ENCODE results near the gene LINC00632.

DNA sequence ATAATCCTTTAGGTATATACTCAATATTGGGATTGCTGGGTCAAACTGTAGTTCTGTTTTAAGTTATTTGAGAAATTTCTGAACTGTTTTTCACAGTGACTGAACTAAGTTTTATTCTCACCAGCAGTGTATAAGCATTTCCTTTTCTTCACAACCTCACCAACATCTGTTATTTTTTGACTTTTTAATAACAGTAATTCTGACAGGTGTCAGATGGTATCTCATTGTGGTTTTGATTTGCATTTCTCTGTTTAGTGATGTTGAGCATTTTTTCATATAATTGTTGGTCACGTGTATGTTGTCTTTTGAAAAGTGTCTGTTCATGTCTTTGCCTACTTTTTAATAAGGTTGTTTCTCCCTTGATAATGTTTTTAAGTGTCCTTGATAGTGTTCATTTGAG is 112.6 kb downstream of the LINC00632 start:
- TF ChIP-seq POLR2A (IDR thresholded peaks at IDR 0.05; ENCODE audit: low read length), result no peak
- TF ChIP-seq PHF8 (IDR thresholded peaks at IDR 0.05; ENCODE audit: borderline replicate concordance, low read depth), result no peak
- TF ChIP-seq, protein P1, sequence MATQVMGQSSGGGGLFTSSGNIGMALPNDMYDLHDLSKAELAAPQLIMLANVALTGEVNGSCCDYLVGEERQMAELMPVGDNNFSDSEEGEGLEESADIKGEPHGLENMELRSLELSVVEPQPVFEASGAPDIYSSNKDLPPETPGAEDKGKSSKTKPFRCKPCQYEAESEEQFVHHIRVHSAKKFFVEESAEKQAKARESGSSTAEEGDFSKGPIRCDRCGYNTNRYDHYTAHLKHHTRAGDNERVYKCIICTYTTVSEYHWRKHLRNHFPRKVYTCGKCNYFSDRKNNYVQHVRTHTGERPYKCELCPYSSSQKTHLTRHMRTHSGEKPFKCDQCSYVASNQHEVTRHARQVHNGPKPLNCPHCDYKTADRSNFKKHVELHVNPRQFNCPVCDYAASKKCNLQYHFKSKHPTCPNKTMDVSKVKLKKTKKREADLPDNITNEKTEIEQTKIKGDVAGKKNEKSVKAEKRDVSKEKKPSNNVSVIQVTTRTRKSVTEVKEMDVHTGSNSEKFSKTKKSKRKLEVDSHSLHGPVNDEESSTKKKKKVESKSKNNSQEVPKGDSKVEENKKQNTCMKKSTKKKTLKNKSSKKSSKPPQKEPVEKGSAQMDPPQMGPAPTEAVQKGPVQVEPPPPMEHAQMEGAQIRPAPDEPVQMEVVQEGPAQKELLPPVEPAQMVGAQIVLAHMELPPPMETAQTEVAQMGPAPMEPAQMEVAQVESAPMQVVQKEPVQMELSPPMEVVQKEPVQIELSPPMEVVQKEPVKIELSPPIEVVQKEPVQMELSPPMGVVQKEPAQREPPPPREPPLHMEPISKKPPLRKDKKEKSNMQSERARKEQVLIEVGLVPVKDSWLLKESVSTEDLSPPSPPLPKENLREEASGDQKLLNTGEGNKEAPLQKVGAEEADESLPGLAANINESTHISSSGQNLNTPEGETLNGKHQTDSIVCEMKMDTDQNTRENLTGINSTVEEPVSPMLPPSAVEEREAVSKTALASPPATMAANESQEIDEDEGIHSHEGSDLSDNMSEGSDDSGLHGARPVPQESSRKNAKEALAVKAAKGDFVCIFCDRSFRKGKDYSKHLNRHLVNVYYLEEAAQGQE (IDR thresholded peaks at IDR 0.05), result no peak
- no peak for TF ChIP-seq CBX2 (IDR thresholded peaks at IDR 0.05; ENCODE audit: borderline replicate concordance, low read depth)
- TF ChIP-seq, protein P2, sequence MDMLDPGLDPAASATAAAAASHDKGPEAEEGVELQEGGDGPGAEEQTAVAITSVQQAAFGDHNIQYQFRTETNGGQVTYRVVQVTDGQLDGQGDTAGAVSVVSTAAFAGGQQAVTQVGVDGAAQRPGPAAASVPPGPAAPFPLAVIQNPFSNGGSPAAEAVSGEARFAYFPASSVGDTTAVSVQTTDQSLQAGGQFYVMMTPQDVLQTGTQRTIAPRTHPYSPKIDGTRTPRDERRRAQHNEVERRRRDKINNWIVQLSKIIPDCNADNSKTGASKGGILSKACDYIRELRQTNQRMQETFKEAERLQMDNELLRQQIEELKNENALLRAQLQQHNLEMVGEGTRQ (IDR thresholded peaks at IDR 0.05), result no peak
- TF ChIP-seq NFE2L2 (conservative IDR thresholded peaks at IDR 0.05; ENCODE audit: low read length), result no peak
- TF ChIP-seq EHMT2 (IDR thresholded peaks at IDR 0.05; ENCODE audit: low read depth), result no peak
- TF ChIP-seq CTCF (IDR thresholded peaks at IDR 0.05), result no peak
- TF ChIP-seq JUN (IDR thresholded peaks at IDR 0.05), result no peak
- no peak for TF ChIP-seq EP300 (IDR thresholded peaks at IDR 0.05)
- no peak for TF ChIP-seq MYC (IDR thresholded peaks at IDR 0.05; ENCODE audit: borderline replicate concordance, low read length)
- no peak for TF ChIP-seq ZFP36 (IDR thresholded peaks at IDR 0.05; ENCODE audit: borderline replicate concordance, partially characterized antibody)
- TF ChIP-seq POLR2AphosphoS2 (conservative IDR thresholded peaks at IDR 0.05; ENCODE audit: low read length), result no peak
